K562 (cell line): ENCODE measurements around the gene STK16. TPM values are rescaled to one million over a fixed set of nuclear protein-coding genes. Genes with fewer than 3 reads are reported as not detected.

Experiments
- ATAC-seq: fragments of 200-7000 bp; cut with Tn5 transposase; 3 replicates; pipeline ENCODE4 v1.9.1; 2020; ENCODE audit warnings: moderate library complexity
- BruUV-seq: library from RNA; stranded (reverse); fragments of 400-500 nt; replicated peaks from 2 replicates; lab custom pipeline; 2021; lab: Mats Ljungman, UMichigan
- CTCF ChIA-PET: fragments of 300-600 bp; formaldehyde crosslinking; extraction: SDS; loops from one replicate; lab custom pipeline; 2021; ENCODE audit warnings: low intra/inter-chr PET ratio; lab: Yijun Ruan, JAX
- POLR2A ChIA-PET: fragments of 300-600, 350-650 bp; sonication (Branson Sonifier 250); formaldehyde crosslinking; extraction: SDS; loops from one replicate; lab custom pipeline; 2021; ENCODE audit warnings: antibody characterized with exemption, inconsistent platforms; lab: Yijun Ruan, JAX
- DNase-seq, 4 experiments: peaks; one replicate each; pipeline versions ENCODE4 v3.0.0 to v3.0.0-alpha.2; 2011 to 2018; ENCODE audit warnings: low spot score in 3 of 4, mixed read lengths in 3 of 4; ENCODE audit errors: extremely low read depth in 1 of 4
- FAIRE-seq: peaks from 2 replicates; lab custom pipeline; 2011; peaks lifted over from hg19 to GRCh38; lab: Jason Lieb, UNC
- H2AFZ ChIP-seq: 2 replicates; pipeline ENCODE4 v1.6.0; 2011; ENCODE audit warnings: low read depth, low read length, control low read depth, inconsistent platforms
- H3K27ac ChIP-seq: fragments of 200-600 bp; 3 replicates; pipeline ENCODE4 v1.8.0; 2011; ENCODE audit warnings: low read depth, mild to moderate bottlenecking, control low read depth, inconsistent platforms, low read length, moderate library complexity, mixed read lengths; ENCODE audit errors: extremely low read depth
- H3K27me3 ChIP-seq, 2 experiments: fragments of 300-600 bp in 1 of 2; 2 replicates in 1 of 2; 3 replicates in 1 of 2; pipeline versions ENCODE4 v1.6.0 to v1.8.0; 2011; ENCODE audit warnings: inconsistent platforms in 2 of 2, low read length in 2 of 2, mild to moderate bottlenecking in 1 of 2, mixed read lengths in 1 of 2, moderate library complexity in 1 of 2; ENCODE audit not compliant: control insufficient read depth in 2 of 2, insufficient read depth in 2 of 2
- H3K36me3 ChIP-seq: fragments of 300-600 bp; 3 replicates; pipeline ENCODE4 v1.8.0; 2011; ENCODE audit warnings: mild to moderate bottlenecking, low read length, inconsistent platforms; ENCODE audit not compliant: control insufficient read depth, insufficient read depth
- H3K4me1 ChIP-seq, 2 experiments: fragments of 200-600 bp in 1 of 2; replicated peaks in 1 of 2; 2 replicates in 1 of 2; 3 replicates in 1 of 2; pipeline versions ENCODE4 v1.5.1 to v1.8.0; 2011; ENCODE audit warnings: inconsistent platforms in 2 of 2, low read length in 2 of 2, mild to moderate bottlenecking in 1 of 2, mixed read lengths in 1 of 2, moderate library complexity in 1 of 2; ENCODE audit not compliant: control insufficient read depth in 2 of 2, insufficient read depth in 2 of 2
- H3K4me2 ChIP-seq: 2 replicates; pipeline ENCODE4 v1.6.1; 2011; ENCODE audit warnings: low read length, control low read depth, inconsistent platforms, mixed read lengths; ENCODE audit not compliant: insufficient read depth
- H3K4me3 ChIP-seq: fragments of 200-600 bp; sonication (generic), shearing (Covaris generic); 2 replicates; pipeline ENCODE4 v1.5.1; 2016; ENCODE audit warnings: control low read depth, inconsistent platforms
- H3K79me2 ChIP-seq: fragments of 200-600 bp; 3 replicates; pipeline ENCODE4 v1.8.0; 2011; ENCODE audit warnings: low read length, inconsistent platforms; ENCODE audit not compliant: control insufficient read depth, insufficient read depth
- H3K9ac ChIP-seq, 2 experiments: 2 replicates each; pipeline versions ENCODE4 v1.6.0 to v1.6.1; 2011; ENCODE audit warnings: low read depth in 2 of 2, low read length in 2 of 2, control low read depth in 1 of 2, inconsistent platforms in 1 of 2, mild to moderate bottlenecking in 1 of 2, mixed read lengths in 1 of 2; ENCODE audit not compliant: insufficient read depth in 1 of 2
- H3K9me1 ChIP-seq: one replicate; pipeline ENCODE4 v1.6.0; 2011; ENCODE audit warnings: inconsistent platforms, mild to moderate bottlenecking, low read length, moderate library complexity; ENCODE audit not compliant: control insufficient read depth, insufficient read depth
- H3K9me3 ChIP-seq: replicated peaks from 2 replicates; pipeline ENCODE4 v1.5.1; 2011; ENCODE audit warnings: low read depth, low read length, inconsistent platforms; ENCODE audit not compliant: control insufficient read depth, insufficient read depth
- H4K20me1 ChIP-seq: replicated peaks from 2 replicates; pipeline ENCODE4 v1.6.1; 2011; ENCODE audit warnings: low read length, inconsistent platforms, mixed read lengths; ENCODE audit not compliant: control insufficient read depth, insufficient read depth
- CREM ChIP-seq: IDR thresholded peaks from 2 replicates; pipeline ENCODE4 v1.6.1; 2014; ENCODE audit warnings: antibody characterized with exemption, low read depth
- HCFC1 ChIP-seq: IDR thresholded peaks from 2 replicates; pipeline ENCODE4 v1.6.1; 2012; ENCODE audit warnings: low read depth, low read length, improper control_type of control experiment
- JUND ChIP-seq, 2 experiments: IDR thresholded peaks; 2 replicates in 1 of 2; 3 replicates in 1 of 2; pipeline ENCODE4 v1.6.1; 2011; ENCODE audit warnings: borderline replicate concordance in 2 of 2, low read depth in 2 of 2, low read length in 2 of 2, improper control_type of control experiment in 1 of 2, missing biosample characterization in 1 of 2, missing genetic modification characterization in 1 of 2, missing genetic modification reagents in 1 of 2
- PBX2 ChIP-seq, 2 experiments: IDR thresholded peaks in 1 of 2; conservative IDR thresholded peaks in 1 of 2; 2 replicates each; pipeline ENCODE4 v1.6.1; 2016; ENCODE audit warnings: low read depth in 2 of 2, mild to moderate bottlenecking in 1 of 2, missing compliant biosample characterization in 1 of 2, missing genetic modification characterization in 1 of 2, moderate library complexity in 1 of 2
- POLR3A ChIP-seq: IDR thresholded peaks from 2 replicates; pipeline ENCODE4 v1.6.1; 2011; ENCODE audit warnings: borderline replicate concordance, mild to moderate bottlenecking, moderate library complexity; ENCODE audit not compliant: insufficient read length, insufficient read depth; ENCODE audit errors: extremely low read depth
- POU5F1 ChIP-seq: fragments of 150-350 bp; IDR thresholded peaks from 2 replicates; pipeline ENCODE4 v1.6.1; 2014; ENCODE audit warnings: borderline replicate concordance, low read length, low read depth, mild to moderate bottlenecking; ENCODE audit not compliant: partially characterized antibody
- PPARD ChIP-seq: fragments of 250-450 bp; sonication (Bioruptor Pico); IDR thresholded peaks from 2 replicates; pipeline ENCODE4 v1.8.0; 2022; ENCODE audit warnings: inconsistent platforms, mild to moderate bottlenecking, moderate library complexity
- ZNF143 ChIP-seq: sonication (generic); formaldehyde crosslinking; IDR thresholded peaks from 2 replicates; pipeline ENCODE4 v1.9.0; 2022; ENCODE audit warnings: mild to moderate bottlenecking, missing genetic modification reagents
- ZNF263 ChIP-seq: sonication (generic); formaldehyde crosslinking; IDR thresholded peaks from 2 replicates; pipeline ENCODE4 v1.8.0; 2022; ENCODE audit warnings: mild to moderate bottlenecking, missing genetic modification reagents, borderline replicate concordance
- WGBS: fragments of 100-300 bp; shearing (Covaris generic); methylation state at CpG from one replicate; pipeline ENCODE4 v1.1.6; 2016; ENCODE audit warnings: low coverage, mixed read lengths; ENCODE audit not compliant: insufficient coverage; ENCODE audit errors: missing lambda C conversion rate; 5-methylcytosine and 5-hydroxymethylcytosine counted together
- in situ Hi-C: fragments of 300-500 bp; cut with MboI; formaldehyde crosslinking; loops from 4 replicates; pipeline ENCODE4 v1.15.0; 2018; ENCODE audit warnings: inconsistent platforms, mixed read lengths
- intact Hi-C: fragments of 100-400 bp; cut with micrococcal nuclease; formaldehyde crosslinking; loops from 2 replicates; pipeline ENCODE4 v1.14.2; 2022
- polyA plus RNA-seq, 8 experiments: library from polyadenylated mRNA; depleted of rRNA in 4 of 8; stranded (reverse) in 5 of 8; unstranded in 3 of 8; fragments of >200 nt; fragmentation: Nextera tagmentation in 2 of 8; fragmentation: Illumina TruSeq in 1 of 8; extraction: Ambion mirVana in 2 of 8; extraction: Trizol in 1 of 8; gene quantifications; 2 replicates each; pipeline versions ENCODE4 v1.2.1 to v1.2.3, GENCODE V29; 2011 to 2014; ENCODE audit warnings: inconsistent platforms in 1 of 8, missing spikeins in 1 of 8
- total RNA-seq, 7 experiments: library from RNA; depleted of rRNA in 6 of 7; stranded (reverse); fragments of >200 nt in 6 of 7; fragmentation: Illumina TruSeq in 2 of 7; extraction: Trizol in 2 of 7; gene quantifications; 2 replicates each; pipeline versions ENCODE4 v1.2.1 to v1.2.3, GENCODE V29; 2011 to 2021; ENCODE audit warnings: low replicate concordance in 1 of 7

The STK16 gene
- total and polyA plus RNA-seq, 9 of the 15 experiments (the other 6 are each of a cell fraction or from before 2014, with no cell fraction given) = 5.4 to 36.2 (median 17.8) TPM

GRCh38 chr2:219285373-219285735, 40.1 kb downstream of the STK16 start:
- Histone ChIP-seq H3K9ac (peak overlapping the region in 1 of 2 experiments; percentile 65; a peak in 2 of 4 replicates), H3K4me1 (peaks cover 50 to 78% of the 10 kb centered on the region in 2 experiments), H3K27me3 (no peaks in the 10 kb centered on the region), H3K4me3 (no peak overlapping the region), H2AFZ (peak overlapping the region; percentile 77; the same call in 1 of the 2 replicates), H3K9me3 (no peaks in the 10 kb centered on the region), H3K79me2 (no peaks in the 10 kb centered on the region), H3K27ac (no peak overlapping the region), H3K4me2 (peak overlapping the region; percentile 55; the same call in 1 of the 2 replicates), H3K36me3 (no peaks in the 10 kb centered on the region), H3K9me1 (peaks cover 5% of the 10 kb centered on the region), H4K20me1 (no peaks in the 10 kb centered on the region)
- ChIA-PET CTCF (no interaction called here), POLR2A (interaction anchor here (1.4 kb wide), 1 partner anchor 10 kb away, joined by 5 read pairs; no protein-coding TSS in a partner anchor)
- DNase-seq (no peak), ATAC-seq (no peak), FAIRE-seq (no peak)
- BruUV-seq = no TSS peak
- WGBS = 88% methylated on average over 8 of the region's 12 CpGs
- no peak for TF ChIP-seq POLR3A
- in situ Hi-C loops (no loop called here), intact Hi-C loops (no loop called here)

GRCh38 chr2:219285894-219286425, 40.7 kb downstream of the STK16 start:
- BruUV-seq = no TSS peak
- no peak overlapping the region; the same call in 2 of the 3 replicates for H3K27ac ChIP-seq
- H3K79me2 ChIP-seq = no peaks in the 10 kb centered on the region
- peaks cover 1% of the 10 kb centered on the region for H3K9me1 ChIP-seq
- H3K27me3 ChIP-seq = no peaks in the 10 kb centered on the region
- H3K9ac ChIP-seq = peak overlapping the region in 1 of 2 experiments; percentile 77; a peak in 2 of 4 replicates
- peak overlapping the region; percentile 77 for H2AFZ ChIP-seq
- 23% methylated on average over 9 of the region's 17 CpGs for whole genome bisulfite sequencing
- FAIRE-seq (peak; percentile 95), ATAC-seq (peak; percentile 97), DNase-seq (peak; percentile 59 to 87 (median 75))
- in situ Hi-C loops (no loop called here), intact Hi-C loops (no loop called here)
- H3K9me3 ChIP-seq = no peaks in the 10 kb centered on the region
- no peak overlapping the region for H3K4me3 ChIP-seq
- H3K4me2 ChIP-seq = peak overlapping the region; percentile 55
- H4K20me1 ChIP-seq = no peaks in the 10 kb centered on the region
- CTCF ChIA-PET = no interaction called here
- POLR2A ChIA-PET = interaction anchor here (1.2 to 1.4 kb wide), 2 partner anchors 9 to 12 kb away, joined by 3 to 5 read pairs; no protein-coding TSS in a partner anchor
- no peaks in the 10 kb centered on the region for H3K36me3 ChIP-seq
- peaks cover 44 to 78% of the 10 kb centered on the region in 2 experiments for H3K4me1 ChIP-seq
- TF ChIP-seq HCFC1 (peak; percentile 97), JUND (IDR thresholded peaks at IDR 0.05; ENCODE audit: borderline replicate concordance, low read depth, low read length) (peak; percentile 30; the same call in 1 of the 2 replicates), JUND (tag; IDR thresholded peaks at IDR 0.05; ENCODE audit: borderline replicate concordance, low read depth, low read length) (no peak; the same call in 2 of the 3 replicates), CREM (peak; percentile 83), ZNF263 (CRISPR knock-in tag) (no peak), PBX2 (CRISPR knock-in tag; IDR thresholded peaks at IDR 0.05; ENCODE audit: low read depth) (no peak), PBX2 (tag; conservative IDR thresholded peaks at IDR 0.05; ENCODE audit: low read depth) (peak; percentile 75), POU5F1 (peak; percentile 50), ZNF143 (CRISPR knock-in tag) (peak; percentile 87), PPARD (CRISPR knock-in tag) (no peak)
